ENCODE results near the gene WWOX.

GRCh38 chr16:79069121-79069520, 969.7 kb downstream of the WWOX start:
- TF ChIP-seq POLR2AphosphoS5 (IDR thresholded peaks at IDR 0.05; ENCODE audit: low read depth, low read length) (no peak), POLR2A (IDR thresholded peaks at IDR 0.05; ENCODE audit: low read depth, low read length) (no peak), TAF1 (IDR thresholded peaks at IDR 0.05; ENCODE audit: low read depth, low read length) (no peak), SPI1 (IDR thresholded peaks at IDR 0.05; ENCODE audit: low read depth, low read length) (no peak), PAX5 (IDR thresholded peaks at IDR 0.05; ENCODE audit: insufficient read depth, low read length, severe bottlenecking) (no peak)

All from GM12891 (cell line).